HEK293 (cell line): ENCODE data around the gene TMEM247.

Experiments
- CTCF ChIP-seq: fragments of 450-650 bp; formaldehyde crosslinking; IDR thresholded peaks from 2 replicates; pipeline ENCODE4 v1.5.1; 2016; ENCODE audit warnings: missing biosample characterization, missing genetic modification characterization
- PRDM4 ChIP-seq: fragments of 450-650 bp; formaldehyde crosslinking; IDR thresholded peaks from 2 replicates; pipeline ENCODE4 v1.5.1; 2017; ENCODE audit warnings: missing biosample characterization, missing genetic modification characterization
- SP7 ChIP-seq: fragments of 450-650 bp; formaldehyde crosslinking; IDR thresholded peaks from 2 replicates; pipeline ENCODE4 v1.5.1; 2016; ENCODE audit warnings: missing biosample characterization, missing genetic modification characterization
- ZBTB8A ChIP-seq: fragments of 450-650 bp; formaldehyde crosslinking; IDR thresholded peaks from 2 replicates; pipeline ENCODE4 v1.5.1; 2016; ENCODE audit warnings: missing biosample characterization, missing genetic modification characterization
- ZFP41 ChIP-seq: fragments of 450-650 bp; formaldehyde crosslinking; IDR thresholded peaks from 2 replicates; pipeline ENCODE4 v1.5.1; 2016; ENCODE audit warnings: missing biosample characterization, missing genetic modification characterization, borderline replicate concordance
- ZNF335 ChIP-seq: fragments of 450-650 bp; formaldehyde crosslinking; conservative IDR thresholded peaks from 2 replicates; pipeline ENCODE4 v1.5.1; 2016; ENCODE audit warnings: missing biosample characterization, missing genetic modification characterization
- ZNF514 ChIP-seq: fragments of 450-650 bp; formaldehyde crosslinking; IDR thresholded peaks from 2 replicates; pipeline ENCODE4 v1.5.1; 2016; ENCODE audit warnings: missing biosample characterization, missing genetic modification characterization
- ZNF610 ChIP-seq: fragments of 450-650 bp; formaldehyde crosslinking; IDR thresholded peaks from 2 replicates; pipeline ENCODE4 v1.5.1; 2016; ENCODE audit warnings: missing biosample characterization, missing genetic modification characterization, borderline replicate concordance

- no peak for TF ChIP-seq ZNF514
- TF ChIP-seq ZNF335 (tag by site-specific recombination) = no peak
- no peak for TF ChIP-seq CTCF (tag by site-specific recombination)
- no peak for TF ChIP-seq SP7 (tag by site-specific recombination)
- no peak for TF ChIP-seq PRDM4 (tag by site-specific recombination)
- TF ChIP-seq ZFP41 (tag by site-specific recombination) = no peak
- no peak for TF ChIP-seq ZNF610 (tag by site-specific recombination)
- TF ChIP-seq ZBTB8A (tag by site-specific recombination) = no peak
These were observed 44.0 kb upstream of the TMEM247 start for GRCh38 chr2:46435353-46435752.
